Panc1 (cell line): ENCODE results near the gene EP400. TPM values are rescaled to one million over a fixed set of nuclear protein-coding genes. Genes with fewer than 3 reads are reported as not detected.

Experiments used
- ATAC-seq: fragments of 200-7000 bp; cut with Tn5 transposase; 2 replicates; pipeline ENCODE4 v1.9.1; 2020; ENCODE audit warnings: mild to moderate bottlenecking, moderate library complexity
- BruUV-seq: library from RNA; stranded (reverse); fragments of 400-500 nt; replicated peaks from 2 replicates; lab custom pipeline; 2021; lab: Mats Ljungman, UMichigan
- CTCF ChIA-PET: fragments of 300-600 bp; sonication (Branson Sonifier 250); formaldehyde crosslinking; loops from one replicate; lab custom pipeline; 2022; ENCODE audit warnings: antibody characterized with exemption; lab: Charles Lee
- POLR2A ChIA-PET: fragments of 300-600 bp; sonication (Branson Sonifier 250); formaldehyde crosslinking; loops from one replicate; lab custom pipeline; 2022; ENCODE audit warnings: antibody characterized with exemption; lab: Charles Lee
- DNase-seq: peaks from one replicate; pipeline ENCODE4 v3.0.0-alpha.2; 2010; ENCODE audit warnings: low read depth, low spot score
- H3K27ac ChIP-seq: 2 replicates; pipeline ENCODE4 v1.5.1; 2011; ENCODE audit warnings: mild to moderate bottlenecking, low read length, inconsistent platforms
- H3K27me3 ChIP-seq: fragments of 200-500 bp; sonication (Bioruptor generic); 2 replicates; pipeline ENCODE4 v1.6.0; 2014; ENCODE audit warnings: low read length, inconsistent platforms; ENCODE audit not compliant: control insufficient read depth, insufficient read depth
- H3K36me3 ChIP-seq: fragments of 200-500 bp; sonication (Bioruptor generic); 2 replicates; pipeline ENCODE4 v1.5.1; 2014; ENCODE audit warnings: inconsistent platforms, mild to moderate bottlenecking, low read length, moderate library complexity; ENCODE audit not compliant: control insufficient read depth, insufficient read depth
- H3K4me1 ChIP-seq: 2 replicates; pipeline ENCODE4 v1.5.1; 2011; ENCODE audit warnings: inconsistent platforms, mild to moderate bottlenecking, low read length, moderate library complexity; ENCODE audit not compliant: control insufficient read depth, insufficient read depth
- H3K4me3 ChIP-seq, 2 experiments: 2 replicates each; pipeline ENCODE4 v1.5.1; 2011 to 2012; ENCODE audit warnings: low read depth in 2 of 2, low read length in 2 of 2, mild to moderate bottlenecking in 2 of 2, inconsistent platforms in 1 of 2, moderate library complexity in 1 of 2
- H3K9me3 ChIP-seq: fragments of 200-500 bp; sonication (Bioruptor generic); 2 replicates; pipeline ENCODE4 v1.5.1; 2014; ENCODE audit warnings: low read depth, mild to moderate bottlenecking, inconsistent platforms, low read length, moderate library complexity; ENCODE audit not compliant: control insufficient read depth, insufficient read depth
- POLR2AphosphoS5 ChIP-seq: IDR thresholded peaks from 2 replicates; pipeline ENCODE4 v1.6.1; 2012; ENCODE audit warnings: mild to moderate bottlenecking, low read depth, low read length, moderate library complexity
- SIN3A ChIP-seq: IDR thresholded peaks from 2 replicates; pipeline ENCODE4 v1.6.1; 2012; ENCODE audit warnings: low read depth, mild to moderate bottlenecking, low read length, moderate library complexity, borderline replicate concordance; ENCODE audit not compliant: insufficient read depth
- TCF7L2 ChIP-seq: IDR thresholded peaks from 2 replicates; pipeline ENCODE4 v1.6.1; 2011; ENCODE audit warnings: mild to moderate bottlenecking, low read depth, low read length, inconsistent platforms
- in situ Hi-C: cut with HindIII; loops from 2 replicates; pipeline ENCODE4 v1.10.0; 2016; ENCODE audit warnings: low sequenced_read_pairs, low pct_unique_long_range_greater_than_20kb
- intact Hi-C: fragments of 100-400 bp; cut with micrococcal nuclease; formaldehyde crosslinking; loops from one replicate; pipeline ENCODE4 v1.10.0; 2022; ENCODE audit not compliant: unreplicated experiment
- total RNA-seq: library from RNA; stranded (reverse); gene quantifications from one replicate; pipeline ENCODE4 v1.2.1, GENCODE V29; 2021; ENCODE audit not compliant: unreplicated experiment
- TF ChIP-seq, protein P1 (sequence below), 2 experiments: IDR thresholded peaks; 2 replicates each; pipeline ENCODE4 v1.6.1; 2011 to 2012; ENCODE audit warnings: low read depth in 2 of 2, control low read depth in 1 of 2, low read length in 1 of 2, mild to moderate bottlenecking in 1 of 2, moderate library complexity in 1 of 2; ENCODE audit not compliant: insufficient read depth in 1 of 2
- TF ChIP-seq, protein P2 (sequence below): fragments of 450-650 bp; IDR thresholded peaks from 2 replicates; pipeline ENCODE4 v1.5.1; 2017; ENCODE audit warnings: mild to moderate bottlenecking

Gene EP400
- total RNA-seq, 1 experiment from 2014 or later: 59.4 TPM

DNA sequence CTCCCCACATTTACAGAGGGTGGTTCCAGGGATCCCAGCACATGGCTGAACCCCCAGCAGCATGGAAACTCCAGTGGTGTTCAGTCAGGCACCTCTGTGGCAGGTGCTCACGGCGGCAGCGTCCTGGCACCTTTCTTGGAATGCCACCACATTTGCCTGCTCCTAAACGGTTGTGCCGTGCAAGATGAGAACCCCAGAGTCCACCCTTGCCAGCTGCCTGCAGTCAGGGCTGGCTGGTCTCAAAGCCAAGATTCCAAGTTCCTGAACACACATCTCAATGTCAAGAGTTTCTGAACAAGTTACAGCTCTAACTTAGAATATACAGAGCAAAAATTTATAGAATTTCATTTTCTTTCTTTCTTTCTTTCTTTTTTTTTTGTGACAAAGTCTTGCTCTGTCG, 155.7 kb downstream of the EP400 start:
- ATAC-seq (no peak), DNase-seq (no peak)
- no peaks in the 10 kb centered on the region for H3K9me3 ChIP-seq
- POLR2A ChIA-PET: no interaction called here
- no peaks in the 10 kb centered on the region for H3K27me3 ChIP-seq
- peaks cover 7% of the 10 kb centered on the region for H3K36me3 ChIP-seq
- CTCF ChIA-PET: no interaction called here
- in situ Hi-C loops: no loop called here
- H3K4me3 ChIP-seq: no peak overlapping the region
- intact Hi-C loops: no loop called here
- H3K4me1 ChIP-seq: no peaks in the 10 kb centered on the region
- no peak for TF ChIP-seq SIN3A
- TF ChIP-seq, protein P1, sequence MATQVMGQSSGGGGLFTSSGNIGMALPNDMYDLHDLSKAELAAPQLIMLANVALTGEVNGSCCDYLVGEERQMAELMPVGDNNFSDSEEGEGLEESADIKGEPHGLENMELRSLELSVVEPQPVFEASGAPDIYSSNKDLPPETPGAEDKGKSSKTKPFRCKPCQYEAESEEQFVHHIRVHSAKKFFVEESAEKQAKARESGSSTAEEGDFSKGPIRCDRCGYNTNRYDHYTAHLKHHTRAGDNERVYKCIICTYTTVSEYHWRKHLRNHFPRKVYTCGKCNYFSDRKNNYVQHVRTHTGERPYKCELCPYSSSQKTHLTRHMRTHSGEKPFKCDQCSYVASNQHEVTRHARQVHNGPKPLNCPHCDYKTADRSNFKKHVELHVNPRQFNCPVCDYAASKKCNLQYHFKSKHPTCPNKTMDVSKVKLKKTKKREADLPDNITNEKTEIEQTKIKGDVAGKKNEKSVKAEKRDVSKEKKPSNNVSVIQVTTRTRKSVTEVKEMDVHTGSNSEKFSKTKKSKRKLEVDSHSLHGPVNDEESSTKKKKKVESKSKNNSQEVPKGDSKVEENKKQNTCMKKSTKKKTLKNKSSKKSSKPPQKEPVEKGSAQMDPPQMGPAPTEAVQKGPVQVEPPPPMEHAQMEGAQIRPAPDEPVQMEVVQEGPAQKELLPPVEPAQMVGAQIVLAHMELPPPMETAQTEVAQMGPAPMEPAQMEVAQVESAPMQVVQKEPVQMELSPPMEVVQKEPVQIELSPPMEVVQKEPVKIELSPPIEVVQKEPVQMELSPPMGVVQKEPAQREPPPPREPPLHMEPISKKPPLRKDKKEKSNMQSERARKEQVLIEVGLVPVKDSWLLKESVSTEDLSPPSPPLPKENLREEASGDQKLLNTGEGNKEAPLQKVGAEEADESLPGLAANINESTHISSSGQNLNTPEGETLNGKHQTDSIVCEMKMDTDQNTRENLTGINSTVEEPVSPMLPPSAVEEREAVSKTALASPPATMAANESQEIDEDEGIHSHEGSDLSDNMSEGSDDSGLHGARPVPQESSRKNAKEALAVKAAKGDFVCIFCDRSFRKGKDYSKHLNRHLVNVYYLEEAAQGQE (IDR thresholded peaks at IDR 0.05; ENCODE audit: insufficient read depth in 1 of 2, low read depth in 2 of 2, low read length in 1 of 2): no peak
- no peak for TF ChIP-seq POLR2AphosphoS5
- TF ChIP-seq, protein P2, sequence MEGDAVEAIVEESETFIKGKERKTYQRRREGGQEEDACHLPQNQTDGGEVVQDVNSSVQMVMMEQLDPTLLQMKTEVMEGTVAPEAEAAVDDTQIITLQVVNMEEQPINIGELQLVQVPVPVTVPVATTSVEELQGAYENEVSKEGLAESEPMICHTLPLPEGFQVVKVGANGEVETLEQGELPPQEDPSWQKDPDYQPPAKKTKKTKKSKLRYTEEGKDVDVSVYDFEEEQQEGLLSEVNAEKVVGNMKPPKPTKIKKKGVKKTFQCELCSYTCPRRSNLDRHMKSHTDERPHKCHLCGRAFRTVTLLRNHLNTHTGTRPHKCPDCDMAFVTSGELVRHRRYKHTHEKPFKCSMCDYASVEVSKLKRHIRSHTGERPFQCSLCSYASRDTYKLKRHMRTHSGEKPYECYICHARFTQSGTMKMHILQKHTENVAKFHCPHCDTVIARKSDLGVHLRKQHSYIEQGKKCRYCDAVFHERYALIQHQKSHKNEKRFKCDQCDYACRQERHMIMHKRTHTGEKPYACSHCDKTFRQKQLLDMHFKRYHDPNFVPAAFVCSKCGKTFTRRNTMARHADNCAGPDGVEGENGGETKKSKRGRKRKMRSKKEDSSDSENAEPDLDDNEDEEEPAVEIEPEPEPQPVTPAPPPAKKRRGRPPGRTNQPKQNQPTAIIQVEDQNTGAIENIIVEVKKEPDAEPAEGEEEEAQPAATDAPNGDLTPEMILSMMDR: no peak
- TF ChIP-seq TCF7L2: no peak
- no peak overlapping the region for H3K27ac ChIP-seq
- no TSS peak for BruUV-seq

DNA sequence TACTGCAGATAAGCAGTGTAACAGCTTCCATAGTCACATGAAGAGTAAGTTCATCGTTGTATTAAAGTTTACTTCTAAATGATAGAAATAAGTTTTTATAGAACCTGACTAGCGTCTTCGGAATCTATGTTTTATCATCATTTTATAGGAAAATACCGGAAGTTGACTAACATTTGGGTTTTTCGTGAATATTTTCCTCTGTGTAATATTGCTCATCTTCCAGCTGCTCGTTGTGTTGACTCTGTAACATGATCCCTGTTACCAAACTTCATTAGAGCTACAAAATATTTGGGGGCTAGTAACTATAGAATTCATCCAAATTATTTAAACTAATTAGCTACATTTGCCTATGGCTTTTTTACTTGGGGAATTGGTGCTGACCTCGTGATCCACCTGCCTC, 157.2 kb downstream of the EP400 start:
- ChIA-PET POLR2A (no interaction called here), CTCF (no interaction called here)
- BruUV-seq: no TSS peak
- TF ChIP-seq TCF7L2 (no peak), SIN3A (no peak)
- TF ChIP-seq, protein P1 (IDR thresholded peaks at IDR 0.05; ENCODE audit: insufficient read depth in 1 of 2, low read depth in 2 of 2, low read length in 1 of 2): no peak
- H3K27me3 ChIP-seq: no peaks in the 10 kb centered on the region
- H3K4me1 ChIP-seq: no peaks in the 10 kb centered on the region
- H3K4me3 ChIP-seq: no peak overlapping the region
- ATAC-seq (no peak), DNase-seq (no peak)
- intact Hi-C loops (no loop called here), in situ Hi-C loops (no loop called here)
- H3K36me3 ChIP-seq: peaks cover 7% of the 10 kb centered on the region
- no peak overlapping the region for H3K27ac ChIP-seq
- no peaks in the 10 kb centered on the region for H3K9me3 ChIP-seq
